HepG2 (cell line): ENCODE results near the gene RHOT2. TPM values are rescaled to one million over a fixed set of nuclear protein-coding genes. Genes with fewer than 3 reads are reported as not detected.

Experiments
- ATM ChIP-seq: fragments of 450-650 bp; IDR thresholded peaks from 2 replicates; pipeline ENCODE4 v1.7.1; 2017; ENCODE audit warnings: mild to moderate bottlenecking, borderline replicate concordance
- CHD2 ChIP-seq: IDR thresholded peaks from 2 replicates; pipeline ENCODE4 v1.6.1; 2011; ENCODE audit warnings: low read depth, low read length, improper control_type of control experiment
- DMAP1 ChIP-seq: IDR thresholded peaks from 2 replicates; pipeline ENCODE4 v1.6.1; 2016
- DNMT3B ChIP-seq: conservative IDR thresholded peaks from 2 replicates; pipeline ENCODE4 v1.6.1; 2016; ENCODE audit warnings: missing biosample characterization, control low read depth
- FIP1L1 ChIP-seq: fragments of 200-400 bp; formaldehyde crosslinking; IDR thresholded peaks from 2 replicates; pipeline ENCODE4 v1.6.1; 2018; ENCODE audit warnings: low read depth, mild to moderate bottlenecking, low read length, moderate library complexity, borderline replicate concordance; ENCODE audit not compliant: insufficient read depth
- IRF2 ChIP-seq: IDR thresholded peaks from 2 replicates; pipeline ENCODE4 v1.6.1; 2018; ENCODE audit warnings: missing genetic modification reagents, missing compliant biosample characterization
- KLF6 ChIP-seq: IDR thresholded peaks from 2 replicates; pipeline ENCODE4 v1.8.0; 2016; ENCODE audit warnings: missing biosample characterization, missing genetic modification reagents
- LCORL ChIP-seq, 2 experiments: fragments of 450-650 bp in 1 of 2; sonication (generic) in 1 of 2; formaldehyde crosslinking in 1 of 2; IDR thresholded peaks; 2 replicates each; pipeline versions ENCODE4 v1.5.0 to v1.6.1; 2017 to 2020; ENCODE audit warnings: antibody characterized with exemption in 1 of 2, missing genetic modification reagents in 1 of 2
- MED1 ChIP-seq: sonication (generic); formaldehyde crosslinking; IDR thresholded peaks from 2 replicates; pipeline ENCODE4 v1.4.0; 2020; ENCODE audit warnings: missing genetic modification reagents
- MED8 ChIP-seq: sonication (generic); formaldehyde crosslinking; IDR thresholded peaks from 2 replicates; pipeline ENCODE4 v1.8.1; 2023; ENCODE audit warnings: mild to moderate bottlenecking, missing genetic modification reagents; ENCODE audit not compliant: insufficient replicate concordance
- NFATC3 ChIP-seq: sonication (generic); formaldehyde crosslinking; IDR thresholded peaks from 2 replicates; pipeline ENCODE4 v1.5.1; 2020; ENCODE audit warnings: mild to moderate bottlenecking, missing genetic modification reagents
- NFIC ChIP-seq: IDR thresholded peaks from 2 replicates; pipeline ENCODE4 v1.6.1; 2012; ENCODE audit warnings: mild to moderate bottlenecking, low read length, inconsistent platforms
- PITX1 ChIP-seq: sonication (generic); formaldehyde crosslinking; IDR thresholded peaks from 2 replicates; pipeline ENCODE4 v1.5.1; 2020; ENCODE audit warnings: mild to moderate bottlenecking, missing genetic modification reagents
- REPIN1 ChIP-seq: sonication (generic); formaldehyde crosslinking; IDR thresholded peaks from 2 replicates; pipeline ENCODE4 v1.8.0; 2022; ENCODE audit warnings: missing genetic modification reagents, low read depth, mild to moderate bottlenecking, borderline replicate concordance
- SIX1 ChIP-seq: sonication (generic); formaldehyde crosslinking; IDR thresholded peaks from 2 replicates; pipeline ENCODE4 v1.4.0; 2020; ENCODE audit warnings: missing genetic modification reagents, borderline replicate concordance
- ZBTB3 ChIP-seq: sonication (generic); formaldehyde crosslinking; IDR thresholded peaks from 2 replicates; pipeline ENCODE4 v1.4.0; 2020; ENCODE audit warnings: low read depth, mild to moderate bottlenecking, moderate library complexity, missing genetic modification reagents, borderline replicate concordance
- ZMYM2 ChIP-seq: sonication (generic); formaldehyde crosslinking; IDR thresholded peaks from 2 replicates; pipeline ENCODE4 v1.8.0; 2022; ENCODE audit warnings: mild to moderate bottlenecking, missing genetic modification reagents
- ZNF12 ChIP-seq: sonication (generic); formaldehyde crosslinking; IDR thresholded peaks from 2 replicates; pipeline ENCODE4 v1.5.0; 2020; ENCODE audit warnings: missing genetic modification reagents
- ZNF337 ChIP-seq: sonication (generic); formaldehyde crosslinking; IDR thresholded peaks from 2 replicates; pipeline ENCODE4 v1.5.1; 2020; ENCODE audit warnings: missing genetic modification reagents, low read depth, mild to moderate bottlenecking, borderline replicate concordance
- ZNF484 ChIP-seq: sonication (generic); formaldehyde crosslinking; IDR thresholded peaks from 2 replicates; pipeline ENCODE4 v1.5.1; 2020; ENCODE audit warnings: mild to moderate bottlenecking, low read depth, missing genetic modification reagents, borderline replicate concordance
- ZNF619 ChIP-seq: sonication (generic); formaldehyde crosslinking; IDR thresholded peaks from 2 replicates; pipeline ENCODE4 v1.4.0; 2020; ENCODE audit warnings: mild to moderate bottlenecking, missing genetic modification reagents
- polyA plus RNA-seq, 8 experiments: library from polyadenylated mRNA; depleted of rRNA in 3 of 8; stranded (reverse) in 7 of 8; unstranded in 1 of 8; fragments of >200 nt; fragmentation: Illumina TruSeq in 4 of 8; extraction: Trizol in 4 of 8; gene quantifications; 2 replicates each; pipeline versions ENCODE4 v1.2.1 to v1.2.3, GENCODE V29; 2011 to 2016; ENCODE audit warnings: low read depth in 4 of 8, missing spikeins in 1 of 8, mixed read lengths in 1 of 8; ENCODE audit not compliant: insufficient read depth in 1 of 8
- total RNA-seq, 5 experiments: library from RNA; depleted of rRNA; stranded (reverse); fragments of >200 nt; fragmentation: Illumina TruSeq; extraction: Trizol; gene quantifications; 2 replicates each; pipeline ENCODE4 v1.2.3, GENCODE V29; 2016; ENCODE audit warnings: low read depth in 1 of 5
- TF ChIP-seq, protein P1 (sequence below): sonication (generic); formaldehyde crosslinking; IDR thresholded peaks from 2 replicates; pipeline ENCODE4 v1.9.0; 2021; ENCODE audit warnings: missing genetic modification reagents, borderline replicate concordance
- TF ChIP-seq, protein P2 (sequence below): sonication (generic); formaldehyde crosslinking; IDR thresholded peaks from 2 replicates; pipeline ENCODE4 v1.5.1; 2020; ENCODE audit warnings: mild to moderate bottlenecking, missing genetic modification reagents, borderline replicate concordance
- TF ChIP-seq, protein P3 (sequence below): sonication (generic); formaldehyde crosslinking; IDR thresholded peaks from 2 replicates; pipeline ENCODE4 v1.8.1; 2023; ENCODE audit warnings: missing genetic modification reagents, mild to moderate bottlenecking, borderline replicate concordance

The RHOT2 gene
- total and polyA plus RNA-seq, 2 of the 13 experiments (the other 11 are each of a cell fraction or from before 2014, with no cell fraction given) = 63.6 to 76.9 TPM

DNA sequence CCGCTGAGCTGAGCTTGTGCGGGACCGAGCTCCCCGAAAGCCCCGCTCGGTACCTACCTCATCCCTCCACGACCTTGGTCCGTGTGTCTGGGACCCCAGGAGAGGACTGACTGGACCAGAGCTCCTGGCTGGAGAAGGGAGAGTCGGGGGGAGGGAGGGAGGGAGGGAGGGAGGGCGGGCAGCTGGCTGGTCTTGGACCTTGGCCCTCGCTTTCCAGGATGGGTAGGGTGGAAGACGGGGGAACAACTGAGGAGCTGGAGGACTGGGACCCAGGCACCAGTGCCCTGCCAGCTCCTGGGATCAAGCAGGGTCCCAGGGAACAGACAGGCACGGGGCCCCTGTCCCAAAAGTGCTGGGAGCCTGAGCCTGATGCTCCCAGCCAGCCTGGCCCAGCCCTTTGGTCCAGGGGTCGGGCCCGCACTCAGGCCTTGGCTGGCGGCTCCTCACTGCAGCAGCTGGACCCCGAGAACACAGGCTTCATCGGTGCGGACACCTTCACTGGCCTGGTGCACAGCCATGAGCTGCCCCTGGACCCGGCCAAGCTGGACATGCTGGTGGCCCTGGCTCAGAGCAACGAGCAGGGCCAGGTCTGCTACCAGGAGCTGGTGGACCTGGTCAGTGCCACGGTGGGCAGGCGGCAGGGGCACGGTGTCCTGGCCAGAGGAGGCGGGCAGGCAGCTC lies 8.1 kb downstream of the RHOT2 start (continued):
- TF ChIP-seq ZNF484 = no peak
- TF ChIP-seq IRF2 = 0 out of 2 replicates have a peak, but pooled peaks have one; percentile 17
- TF ChIP-seq ZBTB3 (CRISPR knock-in tag) = no peak
- TF ChIP-seq ZNF619 (CRISPR knock-in tag) = no peak
- TF ChIP-seq NFIC = no peak
- no peak for TF ChIP-seq NFATC3
- TF ChIP-seq MED1 (CRISPR knock-in tag) = no peak
- no peak for TF ChIP-seq CHD2
- TF ChIP-seq, protein P1, sequence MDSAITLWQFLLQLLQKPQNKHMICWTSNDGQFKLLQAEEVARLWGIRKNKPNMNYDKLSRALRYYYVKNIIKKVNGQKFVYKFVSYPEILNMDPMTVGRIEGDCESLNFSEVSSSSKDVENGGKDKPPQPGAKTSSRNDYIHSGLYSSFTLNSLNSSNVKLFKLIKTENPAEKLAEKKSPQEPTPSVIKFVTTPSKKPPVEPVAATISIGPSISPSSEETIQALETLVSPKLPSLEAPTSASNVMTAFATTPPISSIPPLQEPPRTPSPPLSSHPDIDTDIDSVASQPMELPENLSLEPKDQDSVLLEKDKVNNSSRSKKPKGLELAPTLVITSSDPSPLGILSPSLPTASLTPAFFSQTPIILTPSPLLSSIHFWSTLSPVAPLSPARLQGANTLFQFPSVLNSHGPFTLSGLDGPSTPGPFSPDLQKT = no peak
- TF ChIP-seq DNMT3B = no peak
- TF ChIP-seq, protein P2, sequence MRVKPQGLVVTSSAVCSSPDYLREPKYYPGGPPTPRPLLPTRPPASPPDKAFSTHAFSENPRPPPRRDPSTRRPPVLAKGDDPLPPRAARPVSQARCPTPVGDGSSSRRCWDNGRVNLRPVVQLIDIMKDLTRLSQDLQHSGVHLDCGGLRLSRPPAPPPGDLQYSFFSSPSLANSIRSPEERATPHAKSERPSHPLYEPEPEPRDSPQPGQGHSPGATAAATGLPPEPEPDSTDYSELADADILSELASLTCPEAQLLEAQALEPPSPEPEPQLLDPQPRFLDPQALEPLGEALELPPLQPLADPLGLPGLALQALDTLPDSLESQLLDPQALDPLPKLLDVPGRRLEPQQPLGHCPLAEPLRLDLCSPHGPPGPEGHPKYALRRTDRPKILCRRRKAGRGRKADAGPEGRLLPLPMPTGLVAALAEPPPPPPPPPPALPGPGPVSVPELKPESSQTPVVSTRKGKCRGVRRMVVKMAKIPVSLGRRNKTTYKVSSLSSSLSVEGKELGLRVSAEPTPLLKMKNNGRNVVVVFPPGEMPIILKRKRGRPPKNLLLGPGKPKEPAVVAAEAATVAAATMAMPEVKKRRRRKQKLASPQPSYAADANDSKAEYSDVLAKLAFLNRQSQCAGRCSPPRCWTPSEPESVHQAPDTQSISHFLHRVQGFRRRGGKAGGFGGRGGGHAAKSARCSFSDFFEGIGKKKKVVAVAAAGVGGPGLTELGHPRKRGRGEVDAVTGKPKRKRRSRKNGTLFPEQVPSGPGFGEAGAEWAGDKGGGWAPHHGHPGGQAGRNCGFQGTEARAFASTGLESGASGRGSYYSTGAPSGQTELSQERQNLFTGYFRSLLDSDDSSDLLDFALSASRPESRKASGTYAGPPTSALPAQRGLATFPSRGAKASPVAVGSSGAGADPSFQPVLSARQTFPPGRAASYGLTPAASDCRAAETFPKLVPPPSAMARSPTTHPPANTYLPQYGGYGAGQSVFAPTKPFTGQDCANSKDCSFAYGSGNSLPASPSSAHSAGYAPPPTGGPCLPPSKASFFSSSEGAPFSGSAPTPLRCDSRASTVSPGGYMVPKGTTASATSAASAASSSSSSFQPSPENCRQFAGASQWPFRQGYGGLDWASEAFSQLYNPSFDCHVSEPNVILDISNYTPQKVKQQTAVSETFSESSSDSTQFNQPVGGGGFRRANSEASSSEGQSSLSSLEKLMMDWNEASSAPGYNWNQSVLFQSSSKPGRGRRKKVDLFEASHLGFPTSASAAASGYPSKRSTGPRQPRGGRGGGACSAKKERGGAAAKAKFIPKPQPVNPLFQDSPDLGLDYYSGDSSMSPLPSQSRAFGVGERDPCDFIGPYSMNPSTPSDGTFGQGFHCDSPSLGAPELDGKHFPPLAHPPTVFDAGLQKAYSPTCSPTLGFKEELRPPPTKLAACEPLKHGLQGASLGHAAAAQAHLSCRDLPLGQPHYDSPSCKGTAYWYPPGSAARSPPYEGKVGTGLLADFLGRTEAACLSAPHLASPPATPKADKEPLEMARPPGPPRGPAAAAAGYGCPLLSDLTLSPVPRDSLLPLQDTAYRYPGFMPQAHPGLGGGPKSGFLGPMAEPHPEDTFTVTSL (CRISPR knock-in tag) = no peak
- TF ChIP-seq DMAP1 (CRISPR knock-in tag) = no peak
- TF ChIP-seq ZNF337 = no peak
- TF ChIP-seq, protein P3, sequence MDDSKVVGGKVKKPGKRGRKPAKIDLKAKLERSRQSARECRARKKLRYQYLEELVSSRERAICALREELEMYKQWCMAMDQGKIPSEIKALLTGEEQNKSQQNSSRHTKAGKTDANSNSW (CRISPR knock-in tag) = no peak
- TF ChIP-seq ZNF12 (CRISPR knock-in tag) = no peak
- no peak for TF ChIP-seq FIP1L1
- no peak for TF ChIP-seq LCORL (IDR thresholded peaks at IDR 0.05)
- 0 out of 2 replicates have a peak, but pooled peaks have one; percentile 26 for TF ChIP-seq LCORL (CRISPR knock-in tag; IDR thresholded peaks at IDR 0.05)
- TF ChIP-seq REPIN1 = no peak
- TF ChIP-seq ATM = no peak
- TF ChIP-seq ZMYM2 = 0 out of 2 replicates have a peak, but pooled peaks have one; percentile 27
- no peak for TF ChIP-seq KLF6 (CRISPR knock-in tag)
- no peak for TF ChIP-seq MED8 (CRISPR knock-in tag)
- TF ChIP-seq SIX1 (CRISPR knock-in tag) = no peak
- no peak for TF ChIP-seq PITX1 (CRISPR knock-in tag)
